RWPE2 (cell line): ENCODE data around the gene RPTOR.

ENCODE experiments used
- ATAC-seq: fragments of 200-7000 bp; cut with Tn5 transposase; 3 replicates; pipeline ENCODE4 v1.9.1; 2021; ENCODE audit warnings: low read depth
- DNase-seq: peaks from one replicate; pipeline ENCODE4 v3.0.0-alpha.2; 2020; ENCODE audit warnings: low spot score
- H3K27ac ChIP-seq: fragments of 450-650 bp; 2 replicates; pipeline ENCODE4 v1.5.1; 2017; ENCODE audit warnings: mild to moderate bottlenecking; ENCODE audit not compliant: poor library complexity, severe bottlenecking
- H3K27me3 ChIP-seq: fragments of 250-450 bp; sonication (Bioruptor Pico); 2 replicates; pipeline ENCODE4 v1.5.1; 2021; ENCODE audit warnings: mild to moderate bottlenecking, moderate library complexity; ENCODE audit not compliant: insufficient read depth, poor library complexity, severe bottlenecking
- H3K36me3 ChIP-seq: fragments of 250-450 bp; sonication (Bioruptor Pico); 2 replicates; pipeline ENCODE4 v1.5.1; 2020; ENCODE audit warnings: low read depth, mild to moderate bottlenecking, moderate library complexity
- H3K4me1 ChIP-seq: fragments of 250-450 bp; sonication (Bioruptor Pico); 2 replicates; pipeline ENCODE4 v1.5.1; 2021; ENCODE audit warnings: mild to moderate bottlenecking, moderate library complexity; ENCODE audit not compliant: insufficient read depth, poor library complexity, severe bottlenecking
- H3K4me3 ChIP-seq: fragments of 250-450 bp; sonication (Bioruptor Pico); 2 replicates; pipeline ENCODE4 v1.5.1; 2021; ENCODE audit warnings: mild to moderate bottlenecking, moderate library complexity; ENCODE audit not compliant: severe bottlenecking
- H3K9me3 ChIP-seq: fragments of 250-450 bp; sonication (Bioruptor Pico); 2 replicates; pipeline ENCODE4 v1.5.1; 2021; ENCODE audit warnings: mild to moderate bottlenecking, moderate library complexity; ENCODE audit not compliant: severe bottlenecking
- TF ChIP-seq, protein P1 (sequence below): fragments of 450-650 bp; IDR thresholded peaks from one replicate; pipeline ENCODE4 v1.5.1; 2017; ENCODE audit warnings: mild to moderate bottlenecking, moderate library complexity; ENCODE audit not compliant: poor library complexity, severe bottlenecking

Gene RPTOR

DNA sequence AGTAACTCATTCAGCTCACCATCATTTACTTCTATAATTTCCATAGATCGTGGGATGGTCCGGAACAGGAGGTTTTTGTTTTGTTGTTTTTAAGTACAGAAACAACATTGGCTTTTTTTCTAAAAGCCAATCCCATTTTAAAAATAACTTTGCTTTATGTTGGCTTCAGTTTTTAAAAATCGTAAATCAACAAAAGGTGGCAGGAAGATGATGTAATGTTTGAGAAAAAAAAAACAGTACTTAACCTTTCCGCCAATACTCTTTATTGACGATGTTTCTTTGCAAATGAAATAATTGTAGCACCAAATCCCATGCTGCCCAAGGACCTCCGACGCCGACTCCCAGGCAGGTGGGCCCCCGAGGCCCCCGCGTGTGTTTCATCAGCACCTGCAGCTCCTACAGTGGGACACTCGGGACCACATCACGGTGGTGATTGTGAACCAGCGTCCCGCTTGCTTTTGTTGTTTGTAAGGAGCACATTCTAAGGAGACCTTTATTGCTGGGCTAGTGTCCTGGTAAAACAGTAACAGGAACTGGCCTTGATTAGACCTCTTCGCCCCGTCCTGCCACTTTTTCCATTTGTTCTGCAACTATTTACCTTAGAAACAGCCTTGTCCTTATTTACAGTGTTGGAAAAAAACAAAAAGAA is 306.8 kb downstream of the RPTOR start:
- H3K27ac ChIP-seq = peak overlapping the region; percentile 63

DNA sequence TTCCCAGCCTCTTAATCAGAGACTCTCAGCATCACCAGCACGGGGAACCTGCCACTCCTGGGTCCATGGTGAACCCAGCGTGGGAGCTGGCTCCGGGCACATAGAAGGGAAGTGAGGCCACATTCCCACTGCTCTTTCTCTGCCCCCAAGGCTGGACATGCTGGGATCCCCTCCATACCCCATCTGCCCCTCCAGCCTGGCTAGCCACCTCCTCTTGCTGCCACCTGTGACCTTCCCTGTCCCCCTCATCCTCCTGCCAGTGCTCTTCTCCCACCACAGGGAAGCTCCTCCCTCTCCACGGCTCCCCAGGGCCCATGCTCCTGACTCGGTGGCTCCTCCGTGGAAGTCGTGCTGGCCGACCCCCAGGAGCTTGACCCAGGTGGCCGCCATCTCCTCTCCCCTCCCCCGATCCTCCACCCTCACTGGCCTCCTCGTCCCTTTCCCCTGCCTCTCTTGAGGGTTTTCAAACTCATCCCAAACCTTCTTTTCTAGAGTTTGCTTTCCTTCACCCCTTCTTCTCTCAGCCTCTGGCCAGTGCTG is 307.9 kb downstream of the RPTOR start:
- TF ChIP-seq, protein P1, sequence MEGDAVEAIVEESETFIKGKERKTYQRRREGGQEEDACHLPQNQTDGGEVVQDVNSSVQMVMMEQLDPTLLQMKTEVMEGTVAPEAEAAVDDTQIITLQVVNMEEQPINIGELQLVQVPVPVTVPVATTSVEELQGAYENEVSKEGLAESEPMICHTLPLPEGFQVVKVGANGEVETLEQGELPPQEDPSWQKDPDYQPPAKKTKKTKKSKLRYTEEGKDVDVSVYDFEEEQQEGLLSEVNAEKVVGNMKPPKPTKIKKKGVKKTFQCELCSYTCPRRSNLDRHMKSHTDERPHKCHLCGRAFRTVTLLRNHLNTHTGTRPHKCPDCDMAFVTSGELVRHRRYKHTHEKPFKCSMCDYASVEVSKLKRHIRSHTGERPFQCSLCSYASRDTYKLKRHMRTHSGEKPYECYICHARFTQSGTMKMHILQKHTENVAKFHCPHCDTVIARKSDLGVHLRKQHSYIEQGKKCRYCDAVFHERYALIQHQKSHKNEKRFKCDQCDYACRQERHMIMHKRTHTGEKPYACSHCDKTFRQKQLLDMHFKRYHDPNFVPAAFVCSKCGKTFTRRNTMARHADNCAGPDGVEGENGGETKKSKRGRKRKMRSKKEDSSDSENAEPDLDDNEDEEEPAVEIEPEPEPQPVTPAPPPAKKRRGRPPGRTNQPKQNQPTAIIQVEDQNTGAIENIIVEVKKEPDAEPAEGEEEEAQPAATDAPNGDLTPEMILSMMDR = no peak

More for the DNA sequence above, 306.8 kb downstream of the RPTOR start:
- Histone ChIP-seq H3K27me3 (no peaks in the 10 kb centered on the region), H3K4me1 (peaks cover 39% of the 10 kb centered on the region), H3K4me3 (no peak overlapping the region), H3K36me3 (peaks cover 31% of the 10 kb centered on the region), H3K9me3 (no peaks in the 10 kb centered on the region)
- TF ChIP-seq, protein P1 = no peak
- DNase-seq (peak; percentile 51), ATAC-seq (no peak)

DNA sequence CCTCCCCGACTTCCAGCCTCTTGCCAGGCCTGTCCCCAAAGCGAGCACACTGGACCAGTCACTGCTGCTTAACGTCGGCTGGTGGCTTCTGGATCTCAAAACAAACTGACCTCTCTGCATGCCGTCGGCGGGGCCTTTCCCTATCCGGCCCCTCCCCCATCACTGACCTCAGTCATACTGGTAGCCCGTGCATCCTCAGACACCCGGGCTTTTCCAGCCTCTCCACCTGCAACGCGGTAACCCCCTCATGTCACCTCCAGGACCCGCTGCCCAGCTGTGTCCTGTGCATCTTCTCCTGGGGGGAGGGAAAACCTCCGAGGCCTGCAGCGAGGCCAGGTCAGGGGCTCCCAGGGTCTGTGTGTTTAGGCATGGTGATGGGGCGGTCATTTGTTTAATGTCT is 308.4 kb downstream of the RPTOR start:
- ATAC-seq (no peak), DNase-seq (peak; percentile 56)
- H3K4me3 ChIP-seq = no peak overlapping the region
- H3K4me1 ChIP-seq = peaks cover 48% of the 10 kb centered on the region
- H3K36me3 ChIP-seq = peaks cover 30% of the 10 kb centered on the region
- H3K27me3 ChIP-seq = no peaks in the 10 kb centered on the region
- no peaks in the 10 kb centered on the region for H3K9me3 ChIP-seq
- TF ChIP-seq, protein P1 = no peak
- peak overlapping the region; percentile 96 for H3K27ac ChIP-seq

More for the DNA sequence above, 307.9 kb downstream of the RPTOR start:
- Histone ChIP-seq H3K27ac (peak overlapping the region; percentile 63), H3K27me3 (no peaks in the 10 kb centered on the region), H3K4me3 (no peak overlapping the region), H3K9me3 (no peaks in the 10 kb centered on the region), H3K4me1 (peaks cover 48% of the 10 kb centered on the region), H3K36me3 (peaks cover 30% of the 10 kb centered on the region)
- ATAC-seq (no peak), DNase-seq (peak; percentile 63)

DNA sequence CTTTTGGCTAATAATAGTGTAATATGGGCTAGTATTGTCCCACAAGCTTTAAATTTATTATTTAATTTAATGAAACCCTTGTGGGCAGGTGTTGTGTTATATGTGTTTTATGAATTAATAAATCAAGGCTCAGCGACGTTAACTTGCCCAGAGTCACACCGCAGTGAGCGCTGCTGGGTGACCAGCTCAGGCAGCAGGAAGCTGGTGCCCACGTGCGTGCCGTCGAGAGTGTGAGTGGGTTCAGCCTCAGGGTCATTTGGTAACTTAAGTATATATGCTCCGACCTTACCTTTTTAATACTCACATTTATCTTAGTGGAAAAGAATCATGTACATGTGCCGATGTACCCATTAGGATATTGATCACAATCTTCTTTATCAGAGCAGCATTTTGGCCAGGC is 309.6 kb downstream of the RPTOR start:
- ATAC-seq (no peak), DNase-seq (peak; percentile 33)
- Histone ChIP-seq H3K27ac (peak overlapping the region; percentile 96), H3K27me3 (no peaks in the 10 kb centered on the region), H3K9me3 (no peaks in the 10 kb centered on the region), H3K4me3 (no peak overlapping the region), H3K36me3 (peaks cover 30% of the 10 kb centered on the region), H3K4me1 (peaks cover 55% of the 10 kb centered on the region)
- TF ChIP-seq, protein P1 = no peak

DNA sequence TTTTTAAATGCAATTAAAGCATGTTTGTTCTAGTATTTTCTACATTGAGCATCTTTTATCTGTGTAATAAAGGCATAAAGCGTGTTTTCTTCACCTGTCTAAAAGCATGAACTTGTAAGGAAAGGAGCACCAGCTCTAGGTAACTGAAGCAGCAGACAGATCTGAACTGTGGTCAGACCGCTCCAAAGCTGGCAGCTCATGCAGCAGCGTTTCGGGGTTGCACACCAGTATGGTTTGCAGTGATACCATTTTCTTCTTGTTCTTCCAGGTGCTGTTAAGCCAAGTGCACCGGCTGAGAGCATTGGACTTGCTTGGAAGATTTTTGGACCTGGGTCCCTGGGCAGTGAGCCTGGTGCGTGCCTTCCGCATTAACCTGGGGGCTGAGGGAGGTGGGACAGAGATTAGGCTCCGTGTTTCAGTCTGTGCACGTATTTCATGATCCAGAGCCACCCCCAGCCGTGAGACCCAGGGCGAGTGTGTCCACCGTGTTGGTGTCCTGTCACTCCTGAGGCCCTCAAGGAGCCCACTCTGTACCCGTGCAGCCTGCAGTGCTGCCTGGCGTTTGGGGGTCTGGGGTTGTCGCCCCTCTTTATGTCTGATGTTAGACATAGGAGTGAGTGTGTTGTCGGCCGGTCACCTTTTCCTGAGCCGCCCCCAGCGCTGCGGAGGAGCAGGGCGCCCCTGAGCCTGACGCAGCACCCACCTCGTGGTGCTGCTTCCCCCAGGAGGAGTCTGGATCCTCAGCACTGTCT is 310.7 kb downstream of the RPTOR start:
- Histone ChIP-seq H3K4me1 (peaks cover 59% of the 10 kb centered on the region), H3K27ac (peak overlapping the region; percentile 96), H3K36me3 (peaks cover 22% of the 10 kb centered on the region), H3K4me3 (no peak overlapping the region), H3K27me3 (no peaks in the 10 kb centered on the region), H3K9me3 (no peaks in the 10 kb centered on the region)
- TF ChIP-seq, protein P1 = no peak
- DNase-seq (peak; percentile 47), ATAC-seq (no peak)
